ENCODE measurements around the gene CLDN7.

CLDN7 gene

GRCh38 chr17:7262192-7262934, at the start of gene CLDN7:
CLDN7 (minus strand) TSS chr17:7262478; CDS start chr17:7262043, 435 bp downstream.
- DNase-seq = peak; percentile 96

GRCh38 chr17:7311110-7311705, 48.9 kb upstream of the CLDN7 start:
- no peak for DNase-seq

GRCh38 chr17:7309628-7310027, 47.4 kb upstream of the CLDN7 start:
- DNase-seq = no peak

- DNase-seq = peak; percentile 64
Observed at GRCh38 chr17:7308625-7309433, 46.6 kb upstream of the CLDN7 start.

GRCh38 chr17:7307686-7308624, 45.7 kb upstream of the CLDN7 start:
- no peak for DNase-seq

- peak; percentile 99 for DNase-seq
Observed at GRCh38 chr17:7306911-7307685, 44.8 kb upstream of the CLDN7 start, which contains the start of gene EIF5A. EIF5A (plus strand) TSS chr17:7307628; CDS start chr17:7309636, 2,008 bp downstream.

- no peak for DNase-seq
Observed at GRCh38 chr17:7304179-7304578, 41.9 kb upstream of the CLDN7 start.

- peak; percentile 63 for DNase-seq
Observed at GRCh38 chr17:7296189-7296861, 34.0 kb upstream of the CLDN7 start.

GRCh38 chr17:7295230-7296180, 33.2 kb upstream of the CLDN7 start:
- no peak for DNase-seq

GRCh38 chr17:7294614-7295153, 32.4 kb upstream of the CLDN7 start, which contains the start of gene YBX2:
YBX2 (minus strand) TSS chr17:7294639; CDS start chr17:7294500, 139 bp downstream.
- DNase-seq = peak; percentile 92

- peak; percentile 77 for DNase-seq
Observed at GRCh38 chr17:7293816-7294613, 31.7 kb upstream of the CLDN7 start.

GRCh38 chr17:7293159-7293558, 30.9 kb upstream of the CLDN7 start:
- DNase-seq = no peak

- no peak for DNase-seq
Observed at GRCh38 chr17:7292729-7293128, 30.5 kb upstream of the CLDN7 start.

- DNase-seq = no peak
Observed at GRCh38 chr17:7292194-7292593, 29.9 kb upstream of the CLDN7 start.

GRCh38 chr17:7290685-7291084, 28.4 kb upstream of the CLDN7 start:
- DNase-seq = no peak

- DNase-seq = no peak
Observed at GRCh38 chr17:7290166-7290565, 27.9 kb upstream of the CLDN7 start.

GRCh38 chr17:7289256-7290032, 27.2 kb upstream of the CLDN7 start:
- no peak for DNase-seq

GRCh38 chr17:7285679-7286078, 23.4 kb upstream of the CLDN7 start:
- no peak for DNase-seq
